CD1c-positive myeloid dendritic cell (primary cell): Measurements from ENCODE around the gene ZNF620.
A peak's percentile ranks its signal among the peaks of the same experiment; 100 is the strongest.
"Not testable (repeated sequence)": the region's sequence is repeated elsewhere in the genome, so short reads cannot be mapped to it uniquely, and the experiment has no call there.

ENCODE experiments used
- DNase-seq: peaks from one replicate; pipeline ENCODE4 v3.0.0-alpha.2; 2016; ENCODE audit errors: extremely low spot score

Gene ZNF620

GRCh38 chr3:40505599-40506462 lies at the start of gene ZNF620:
TSS of gene ZNF620 (plus strand) at chr3:40506039. CDS start at chr3:40506353, 314 bp downstream.
- peak; percentile 25 for DNase-seq

GRCh38 chr3:40456279-40456939 lies 49.4 kb upstream of the ZNF620 start:
- no peak for DNase-seq

- peak; percentile 99 for DNase-seq
These were observed 48.7 kb upstream of the ZNF620 start, which contains the start of gene RPL14 for GRCh38 chr3:40456940-40457823. TSS of gene RPL14 (plus strand) at chr3:40457339. CDS start at chr3:40457472, 133 bp downstream.

- DNase-seq, result no peak
These were observed 47.4 kb upstream of the ZNF620 start for GRCh38 chr3:40458473-40458872.

- DNase-seq, result not testable (repeated sequence)
These were observed 45.4 kb upstream of the ZNF620 start for GRCh38 chr3:40460481-40460880.

GRCh38 chr3:40461161-40461560 lies 44.7 kb upstream of the ZNF620 start:
- no peak for DNase-seq

- DNase-seq, result not testable (repeated sequence)
These were observed 43.0 kb upstream of the ZNF620 start for GRCh38 chr3:40462838-40463237.

- DNase-seq, result no peak
These were observed 42.3 kb upstream of the ZNF620 start for GRCh38 chr3:40463579-40463978.

- no peak for DNase-seq
These were observed 41.3 kb upstream of the ZNF620 start for GRCh38 chr3:40464339-40465110.

- DNase-seq, result no peak
These were observed 40.8 kb upstream of the ZNF620 start for GRCh38 chr3:40465111-40465407.

GRCh38 chr3:40465456-40465855 lies 40.4 kb upstream of the ZNF620 start:
- no peak for DNase-seq

- no peak for DNase-seq
These were observed 37.8 kb upstream of the ZNF620 start for GRCh38 chr3:40468018-40468417.

GRCh38 chr3:40470701-40471100 lies 35.1 kb upstream of the ZNF620 start:
- no peak for DNase-seq

GRCh38 chr3:40476478-40477470 lies 29.1 kb upstream of the ZNF620 start, which contains the start of gene ZNF619:
TSS of gene ZNF619 (plus strand) at chr3:40477122. CDS start at chr3:40477980, 858 bp downstream.
- DNase-seq, result peak; percentile 86

GRCh38 chr3:40477666-40478065 lies 28.2 kb upstream of the ZNF620 start:
- no peak for DNase-seq

- no peak for DNase-seq
These were observed 18.7 kb upstream of the ZNF620 start for GRCh38 chr3:40487172-40487571.

- no peak for DNase-seq
These were observed 14.9 kb upstream of the ZNF620 start for GRCh38 chr3:40490916-40491315.

GRCh38 chr3:40494698-40495097 lies 11.1 kb upstream of the ZNF620 start:
- no peak for DNase-seq

GRCh38 chr3:40497288-40497687 lies 8.6 kb upstream of the ZNF620 start:
- no peak for DNase-seq

- no peak for DNase-seq
These were observed 5.9 kb upstream of the ZNF620 start for GRCh38 chr3:40499952-40500351.
